Measurements from ENCODE around the gene BDH1.
"Not testable (repeated sequence)": the region's sequence is repeated elsewhere in the genome, so short reads cannot be mapped to it uniquely, and the experiment has no call there.

BDH1 gene
- 30.8 to 38.4 (median 36.2) reads per million in 4 experiments for total RNA-seq

- DNase-seq, result peak; percentile 35
Measured at GRCh38 chr3:197555281-197556261, at the start of gene BDH1. TSS of gene BDH1 (minus strand) at chr3:197555968. CDS start at chr3:197546443, 9,525 bp downstream.

- no peak for DNase-seq
Measured at GRCh38 chr3:197603317-197603933, 47.7 kb upstream of the BDH1 start.

- DNase-seq, result not testable (repeated sequence)
Measured at GRCh38 chr3:197602351-197602750, 46.6 kb upstream of the BDH1 start.

GRCh38 chr3:197601566-197601840 is 45.7 kb upstream of the BDH1 start:
- DNase-seq, result not testable (repeated sequence)

GRCh38 chr3:197600796-197601565 is 45.2 kb upstream of the BDH1 start:
- DNase-seq, result no peak

GRCh38 chr3:197599089-197599765 is 43.5 kb upstream of the BDH1 start:
- DNase-seq, result no peak

GRCh38 chr3:197598404-197598980 is 42.7 kb upstream of the BDH1 start:
- DNase-seq, result no peak

- no peak for DNase-seq
Measured at GRCh38 chr3:197597335-197597734, 41.6 kb upstream of the BDH1 start.

- DNase-seq, result no peak
Measured at GRCh38 chr3:197595470-197596185, 39.9 kb upstream of the BDH1 start.

GRCh38 chr3:197593046-197593380 is 37.2 kb upstream of the BDH1 start:
- DNase-seq, result no peak

GRCh38 chr3:197592361-197593045 is 36.7 kb upstream of the BDH1 start:
- no peak for DNase-seq

- DNase-seq, result no peak
Measured at GRCh38 chr3:197591816-197592215, 36.0 kb upstream of the BDH1 start.

- no peak for DNase-seq
Measured at GRCh38 chr3:197590313-197590962, 34.7 kb upstream of the BDH1 start.

GRCh38 chr3:197589545-197589944 is 33.8 kb upstream of the BDH1 start:
- DNase-seq, result no peak

- DNase-seq, result not testable (repeated sequence)
Measured at GRCh38 chr3:197586768-197587167, 31.0 kb upstream of the BDH1 start.

- no peak for DNase-seq
Measured at GRCh38 chr3:197586181-197586580, 30.4 kb upstream of the BDH1 start.

- DNase-seq, result no peak
Measured at GRCh38 chr3:197584733-197585132, 29.0 kb upstream of the BDH1 start.

GRCh38 chr3:197583371-197583770 is 27.6 kb upstream of the BDH1 start:
- DNase-seq, result no peak

GRCh38 chr3:197580253-197580691 is 24.5 kb upstream of the BDH1 start:
- DNase-seq, result no peak

GRCh38 chr3:197578376-197578775 is 22.6 kb upstream of the BDH1 start:
- DNase-seq, result no peak
